ENCODE data around the gene GEMIN4. TPM values are rescaled to one million over a fixed set of nuclear protein-coding genes. Genes with fewer than 3 reads are reported as not detected.

Gene GEMIN4
- total and polyA plus RNA-seq, 2 of the 8 experiments (the other 6 are each of a cell fraction or from before 2014, with no cell fraction given), result 32.1 to 51.9 TPM

GRCh38 chr17:699345-699744 lies 52.7 kb downstream of the GEMIN4 start:
- H3K56ac ChIP-seq (replicated peaks; ENCODE audit: insufficient read length, low read depth, low read length), result no peak overlapping the region
- no peaks in the 10 kb centered on the region for H3K23me2 ChIP-seq (ENCODE audit: low read depth, low read length)
- no peak overlapping the region for H3K18ac ChIP-seq (ENCODE audit: extremely low read depth, low read length)
- no peak overlapping the region for H3K4me3 ChIP-seq (ENCODE audit: extremely low read depth in 1 of 4, insufficient read depth in 2 of 4, low read depth in 3 of 4, low read length in 4 of 4)
- H4K20me1 ChIP-seq (replicated peaks in 1 of 2; ENCODE audit: control insufficient read depth in 1 of 2, insufficient read depth in 2 of 2, low read length in 2 of 2), result peaks cover 3% of the 10 kb centered on the region in 2 experiments
- H4K5ac ChIP-seq (ENCODE audit: insufficient read length, low read depth, low read length), result no peak overlapping the region
- H3K36me3 ChIP-seq (ENCODE audit: control insufficient read depth in 2 of 4, insufficient read depth in 4 of 4, low read length in 3 of 4), result peaks cover 4 to 15% (median 12%) of the 10 kb centered on the region in 4 experiments; a peak in 6 of 8 replicates
- ChIA-PET POLR2A (ENCODE audit: partially characterized antibody) (interaction anchor here (1.9 kb wide), 1 partner anchor 34 kb away, joined by 4 read pairs; no protein-coding TSS in a partner anchor), CTCF (ENCODE audit: partially characterized antibody) (interaction anchor here (0.9 to 7.4 kb wide), 27 partner anchors 11 to 535 kb away, joined by 3 to 79 read pairs (median 4); partner anchors contain the start of gene VPS53)
- no peak overlapping the region for H3K9ac ChIP-seq (replicated peaks in 1 of 4; ENCODE audit: extremely low read depth in 1 of 4, low read depth in 3 of 4, low read length in 3 of 4)
- H2AK5ac ChIP-seq (ENCODE audit: low read depth, low read length), result no peak overlapping the region
- no peak for TF ChIP-seq BRCA1 (IDR thresholded peaks at IDR 0.05; ENCODE audit: low read depth, low read length)
- no peak for TF ChIP-seq MAX (IDR thresholded peaks at IDR 0.05)
- no peak for TF ChIP-seq TAF1 (IDR thresholded peaks at IDR 0.05; ENCODE audit: low read depth, low read length)
- TF ChIP-seq EP300 (IDR thresholded peaks at IDR 0.05; ENCODE audit: borderline replicate concordance in 1 of 2, low read depth in 2 of 2, low read length in 2 of 2), result no peak
- TF ChIP-seq TAF7 (optimal IDR thresholded peaks at IDR 0.05; ENCODE audit: borderline replicate concordance, low read depth, low read length), result no peak
- TF ChIP-seq KDM4A (IDR thresholded peaks at IDR 0.05; ENCODE audit: low read depth, low read length, severe bottlenecking), result no peak
- no peak for TF ChIP-seq CTCF (IDR thresholded peaks at IDR 0.05; ENCODE audit: control extremely low read depth in 1 of 3, insufficient read depth in 1 of 3, low read depth in 1 of 3, low read length in 3 of 3)
- TF ChIP-seq CEBPB (IDR thresholded peaks at IDR 0.05; ENCODE audit: low read depth, low read length), result no peak
- TF ChIP-seq YY1 (IDR thresholded peaks at IDR 0.05; ENCODE audit: low read depth, low read length), result no peak
- no peak for TF ChIP-seq CHD1 (IDR thresholded peaks at IDR 0.05; ENCODE audit: low read depth, low read length)
- no peak overlapping the region for H2BK12ac ChIP-seq (ENCODE audit: low read depth, low read length)
- H3K79me1 ChIP-seq (ENCODE audit: low read depth, low read length), result no peaks in the 10 kb centered on the region; the same call in 1 of the 2 replicates
- FAIRE-seq (no peak), DNase-seq (ENCODE audit: low read depth in 1 of 2, low spot score in 2 of 2) (no peak)
- H2BK20ac ChIP-seq (ENCODE audit: low read length), result no peak overlapping the region
- H3K4ac ChIP-seq (replicated peaks; ENCODE audit: insufficient read length, low read depth, low read length), result no peak overlapping the region
- H2BK15ac ChIP-seq (ENCODE audit: low read length), result no peak overlapping the region
- H3K14ac ChIP-seq (ENCODE audit: insufficient read length), result no peak overlapping the region
- H3K9me3 ChIP-seq (ENCODE audit: insufficient read depth in 2 of 2, low read depth in 1 of 2, low read length in 1 of 2), result no peaks in the 10 kb centered on the region
- H3K79me2 ChIP-seq (ENCODE audit: control insufficient read depth in 1 of 2, insufficient read depth in 2 of 2, low read length in 2 of 2), result peaks cover 0 to 8% of the 10 kb centered on the region in 2 experiments; a peak in 1 of 4 replicates
- H2AFZ ChIP-seq (ENCODE audit: low read length), result no peak overlapping the region
- H4K91ac ChIP-seq (replicated peaks; ENCODE audit: insufficient read length, low read length), result no peak overlapping the region
- no peak overlapping the region for H3K27ac ChIP-seq (ENCODE audit: low read depth, low read length)
- WGBS, 2 experiments (ENCODE audit: extremely low coverage in 1 of 2, insufficient coverage in 1 of 2, insufficient read length in 1 of 2, insufficient replicate concordance in 2 of 2, low coverage in 1 of 2, low lambda C conversion rate in 2 of 2, missing lambda C conversion rate in 1 of 2), result 95% methylated on average over 7 of the region's 7 CpGs; no CpG with 5 or more reads in 1 of the 2 experiments
- H3K4me1 ChIP-seq (replicated peaks in 1 of 4; ENCODE audit: control insufficient read depth in 3 of 4, insufficient read depth in 4 of 4, low read length in 3 of 4), result no peaks in the 10 kb centered on the region
- H3K27me3 ChIP-seq (replicated peaks in 1 of 4; ENCODE audit: control insufficient read depth in 3 of 4, extremely low read depth in 1 of 4, insufficient read depth in 3 of 4, low read length in 3 of 4), result no peaks in the 10 kb centered on the region
- no peak overlapping the region for H2BK120ac ChIP-seq (replicated peaks; ENCODE audit: low read depth, low read length)
- no peak overlapping the region for H4K8ac ChIP-seq (ENCODE audit: extremely low read depth, insufficient read depth, low read length)
- no peak overlapping the region for H3K4me2 ChIP-seq (ENCODE audit: insufficient read depth in 1 of 2, low read depth in 2 of 2, low read length in 2 of 2)
- no peak overlapping the region for H2BK5ac ChIP-seq (ENCODE audit: low read depth, low read length)
- H3K23ac ChIP-seq (ENCODE audit: insufficient read length), result no peak overlapping the region
